ENCODE data around the gene C17orf107.

C17orf107 gene

GRCh38 chr17:4950075-4950745 is 50.9 kb downstream of the C17orf107 start:
- Mint-ChIP-seq H3K36me3 (ENCODE audit: low read depth) (peaks cover 26% of the 10 kb centered on the region), H3K4me3 (peak overlapping the region; percentile 86), H3K9me3 (no peaks in the 10 kb centered on the region), H3K27ac (peak overlapping the region; percentile 85), H3K4me1 (ENCODE audit: low read depth) (peaks cover 15% of the 10 kb centered on the region), H3K27me3 (ENCODE audit: low read depth) (no peaks in the 10 kb centered on the region)

GRCh38 chr17:4950746-4951204 is 51.4 kb downstream of the C17orf107 start, which contains the start of gene ENO3:
Gene ENO3, plus strand, starts transcription at chr17:4951119. Its CDS starts 711 bp downstream, at chr17:4951830.
- Mint-ChIP-seq H3K27ac (peak within 1 kb of the TSS; percentile 85), H3K36me3 (ENCODE audit: low read depth) (peaks cover 20% of the 10 kb centered on the region)

GRCh38 chr17:4951486-4951885 is 52.1 kb downstream of the C17orf107 start:
- Mint-ChIP-seq H3K36me3 (ENCODE audit: low read depth) (peaks cover 13% of the 10 kb centered on the region), H3K4me3 (peak overlapping the region; percentile 86), H3K27ac (peak overlapping the region; percentile 35), H3K9me3 (no peaks in the 10 kb centered on the region), H3K27me3 (ENCODE audit: low read depth) (no peaks in the 10 kb centered on the region), H3K4me1 (ENCODE audit: low read depth) (peaks cover 9% of the 10 kb centered on the region)

More at GRCh38 chr17:4950746-4951204, 51.4 kb downstream of the C17orf107 start, which contains the start of gene ENO3:
- H3K27me3 Mint-ChIP-seq (ENCODE audit: low read depth) = no peaks in the 10 kb centered on the region
- peak within 1 kb of the TSS; percentile 86 for H3K4me3 Mint-ChIP-seq
- H3K4me1 Mint-ChIP-seq (ENCODE audit: low read depth) = peaks cover 9% of the 10 kb centered on the region
- no peaks in the 10 kb centered on the region for H3K9me3 Mint-ChIP-seq
